IPS-NIHi7 (cell line): ENCODE data around the gene CCDC116.
"Not testable (repeated sequence)": the region's sequence is repeated elsewhere in the genome, so short reads cannot be mapped to it uniquely, and the experiment has no call there.

Source experiments
- DNase-seq: peaks from one replicate; pipeline ENCODE4 v3.0.0; 2012; ENCODE audit warnings: mixed read lengths; ENCODE audit errors: extremely low spot score

The CCDC116 gene, protein sequence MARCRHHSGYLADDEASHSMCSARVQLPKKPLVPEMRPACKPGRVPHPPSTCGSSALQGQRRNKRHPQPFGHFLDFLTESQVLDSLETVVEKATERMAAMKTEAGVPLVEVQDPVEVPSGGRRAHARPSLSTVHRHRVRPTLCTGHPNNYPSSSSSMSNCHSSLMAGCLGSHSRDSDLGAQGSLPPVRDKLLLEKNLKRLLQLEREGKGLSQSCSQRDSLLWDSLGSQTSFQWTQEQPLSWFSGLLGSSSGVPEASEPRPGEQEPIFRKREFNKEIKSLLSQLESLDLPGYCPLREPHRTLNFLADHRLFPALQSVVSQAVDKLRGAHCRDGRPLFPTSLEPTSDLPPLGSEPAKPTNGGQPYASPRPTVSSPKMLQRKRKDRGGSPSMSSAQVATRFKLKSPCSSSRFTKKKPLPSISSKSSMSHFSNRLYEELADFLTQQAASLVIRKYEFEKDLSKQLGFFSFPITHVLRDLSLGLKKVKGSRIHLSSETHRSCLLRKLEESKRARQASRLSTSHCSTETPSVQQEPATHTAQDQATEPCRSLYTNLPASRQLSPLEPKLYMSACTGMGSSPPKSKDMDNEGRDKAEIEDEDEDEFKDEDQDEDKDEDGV

DNA sequence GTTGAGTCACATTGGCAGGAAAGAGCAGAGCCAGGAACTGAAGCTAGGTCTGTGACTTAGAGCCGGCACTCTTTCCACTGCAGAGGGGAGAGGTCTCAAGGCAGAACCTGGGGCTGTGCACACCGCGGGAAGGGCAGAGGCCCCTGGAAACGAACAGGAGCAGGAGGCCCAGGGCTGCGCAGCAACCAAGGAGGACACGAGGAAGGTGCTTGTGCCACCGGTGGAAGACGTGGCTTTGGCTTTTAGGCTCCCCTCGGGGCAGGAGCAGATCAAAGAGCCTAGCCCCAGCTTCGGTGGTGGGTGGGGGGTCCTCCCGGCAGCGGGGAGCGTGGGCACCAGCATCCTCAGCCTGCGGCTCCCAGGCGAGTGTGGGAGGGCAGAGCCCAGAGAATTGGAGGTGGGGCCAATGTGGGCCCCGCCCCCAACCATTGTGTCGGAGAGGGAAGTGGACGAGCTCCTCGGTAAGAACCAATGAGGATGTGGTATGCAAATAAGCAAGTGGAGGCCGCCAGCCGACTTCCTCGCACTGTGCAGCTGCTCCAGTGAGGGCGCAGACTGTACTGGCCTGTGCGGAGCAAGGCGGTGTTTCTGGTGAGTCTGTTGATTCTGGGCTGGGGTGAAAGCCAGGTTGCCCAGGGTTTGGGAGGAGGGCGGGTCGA lies at the start of gene CCDC116:
Gene CCDC116, plus strand, starts transcription at position 524 of the 659 bp plus-strand sequence. CDS start 422 bp downstream, outside the sequence.
- DNase-seq = peak; percentile 41

DNA sequence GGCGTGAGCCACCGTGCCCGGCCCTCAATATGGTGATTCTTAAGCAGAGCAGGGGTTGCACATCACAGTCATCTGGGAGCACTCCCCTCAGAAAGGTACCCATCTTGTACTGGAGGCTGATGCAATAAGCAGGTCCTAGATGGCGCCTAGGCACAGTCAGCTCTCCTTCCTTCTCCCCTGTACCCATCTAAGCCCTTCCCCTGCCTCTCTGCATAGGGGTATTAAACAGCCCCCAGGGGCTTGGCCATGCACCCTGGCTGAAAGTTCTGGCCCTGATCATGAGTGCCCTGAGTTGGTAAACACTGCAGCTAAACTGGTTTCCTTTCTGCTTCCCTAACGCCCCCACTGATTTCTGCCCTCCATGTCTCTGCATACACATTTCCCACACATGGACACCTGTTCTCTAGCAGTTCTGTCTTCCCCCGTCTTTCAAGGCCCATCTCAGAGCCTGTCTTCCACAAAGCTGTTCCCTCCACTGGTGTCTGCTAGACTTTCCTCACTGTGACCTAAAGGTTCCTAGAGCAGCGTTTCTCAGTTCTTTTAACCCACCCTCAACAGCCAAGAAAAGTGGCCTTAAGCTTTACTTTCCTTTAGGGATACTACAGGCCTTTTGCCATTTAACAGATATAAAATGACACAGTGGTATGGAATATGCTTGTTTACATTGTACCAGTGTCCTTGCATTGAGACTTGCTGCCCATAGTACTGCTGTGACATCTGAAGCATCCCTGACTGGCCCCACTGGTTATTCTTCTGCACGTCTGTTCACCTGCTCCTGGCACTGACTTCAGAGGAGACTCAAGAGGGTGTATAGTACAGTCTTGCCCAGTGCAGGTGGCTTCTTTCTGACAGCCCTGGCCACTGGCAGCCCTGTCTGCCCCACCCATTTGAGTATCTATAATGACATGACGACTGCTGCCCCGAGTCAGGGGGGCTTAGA lies 49.5 kb upstream of the CCDC116 start:
- no peak for DNase-seq

DNA sequence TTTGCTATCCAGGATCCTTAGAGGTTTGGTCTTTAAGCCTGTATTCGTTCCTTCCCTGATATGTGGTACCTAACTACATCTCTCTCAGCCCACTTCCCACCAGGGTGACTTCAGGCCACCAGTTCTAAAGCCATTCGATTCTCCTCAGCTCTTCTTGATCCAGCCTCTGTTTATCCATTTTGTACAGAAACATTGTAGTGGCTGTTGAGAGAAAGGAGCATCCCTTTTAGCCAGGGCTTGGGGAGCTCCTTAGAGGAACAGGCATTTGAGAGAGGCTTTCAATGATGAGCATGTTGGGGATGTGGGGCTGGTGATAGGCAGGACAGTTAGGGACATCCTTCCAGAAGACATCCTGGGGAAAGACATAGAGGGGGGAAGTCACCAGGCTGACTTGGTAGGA lies 47.2 kb upstream of the CCDC116 start:
- no peak for DNase-seq

DNA sequence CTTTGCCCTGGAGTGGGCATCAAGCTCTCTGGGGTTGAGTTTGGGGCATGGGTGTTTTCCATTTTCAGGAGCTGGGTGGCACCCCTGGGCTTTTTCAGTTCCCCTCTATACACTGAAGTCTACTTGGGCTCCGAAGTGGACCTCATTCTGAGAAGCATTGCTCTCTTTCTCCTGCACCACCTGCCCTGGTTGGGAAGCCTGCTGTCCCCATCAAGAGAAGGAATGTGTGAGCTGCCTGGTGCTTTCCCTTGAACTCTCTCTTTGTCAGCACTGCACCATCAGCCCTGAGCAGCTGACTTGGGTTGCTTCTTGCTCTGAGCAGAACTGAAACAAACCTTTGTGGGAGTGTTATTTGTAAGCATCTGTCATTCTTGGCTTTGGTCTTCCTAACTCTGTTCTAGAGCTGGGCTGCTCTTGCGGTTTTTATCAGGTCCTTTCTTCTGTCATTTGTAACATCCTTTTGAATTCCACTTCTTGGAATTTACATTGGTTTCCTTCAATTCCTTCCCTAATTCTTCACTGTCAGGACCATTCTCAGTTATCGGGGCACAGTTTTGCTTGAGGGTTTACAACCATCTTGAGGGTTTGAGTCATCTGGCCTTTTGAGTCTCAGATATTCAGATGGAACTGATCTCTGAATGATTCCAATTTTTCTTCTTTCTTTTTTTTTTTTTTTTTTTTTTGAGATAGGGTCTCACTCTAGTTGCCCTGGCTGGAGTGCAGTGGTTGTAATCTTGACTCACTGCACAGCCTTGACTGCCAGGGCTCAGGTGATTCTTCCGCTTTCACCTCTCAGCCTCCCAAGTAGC lies 44.6 kb upstream of the CCDC116 start:
- peak; percentile 12 for DNase-seq

DNA sequence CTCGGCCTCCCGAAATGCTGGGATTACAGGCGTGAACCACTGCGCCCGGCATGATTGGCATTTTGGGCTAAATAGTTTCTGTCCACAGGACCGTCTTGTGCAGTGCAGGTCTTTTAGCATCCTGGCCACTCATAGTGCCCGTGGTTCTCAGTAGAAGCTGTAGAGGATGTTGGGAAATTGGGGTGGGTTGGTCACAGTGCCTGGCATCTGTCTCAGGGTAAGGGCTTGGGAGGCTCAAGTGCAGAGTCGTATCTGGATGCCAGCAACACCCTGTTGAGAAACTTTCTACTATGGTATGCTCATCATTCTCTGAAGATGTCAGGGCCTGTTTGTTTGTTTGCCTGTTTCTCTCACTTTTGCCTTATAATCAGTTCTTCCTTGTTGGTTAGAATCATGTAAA lies 43.2 kb upstream of the CCDC116 start:
- DNase-seq = no peak

DNA sequence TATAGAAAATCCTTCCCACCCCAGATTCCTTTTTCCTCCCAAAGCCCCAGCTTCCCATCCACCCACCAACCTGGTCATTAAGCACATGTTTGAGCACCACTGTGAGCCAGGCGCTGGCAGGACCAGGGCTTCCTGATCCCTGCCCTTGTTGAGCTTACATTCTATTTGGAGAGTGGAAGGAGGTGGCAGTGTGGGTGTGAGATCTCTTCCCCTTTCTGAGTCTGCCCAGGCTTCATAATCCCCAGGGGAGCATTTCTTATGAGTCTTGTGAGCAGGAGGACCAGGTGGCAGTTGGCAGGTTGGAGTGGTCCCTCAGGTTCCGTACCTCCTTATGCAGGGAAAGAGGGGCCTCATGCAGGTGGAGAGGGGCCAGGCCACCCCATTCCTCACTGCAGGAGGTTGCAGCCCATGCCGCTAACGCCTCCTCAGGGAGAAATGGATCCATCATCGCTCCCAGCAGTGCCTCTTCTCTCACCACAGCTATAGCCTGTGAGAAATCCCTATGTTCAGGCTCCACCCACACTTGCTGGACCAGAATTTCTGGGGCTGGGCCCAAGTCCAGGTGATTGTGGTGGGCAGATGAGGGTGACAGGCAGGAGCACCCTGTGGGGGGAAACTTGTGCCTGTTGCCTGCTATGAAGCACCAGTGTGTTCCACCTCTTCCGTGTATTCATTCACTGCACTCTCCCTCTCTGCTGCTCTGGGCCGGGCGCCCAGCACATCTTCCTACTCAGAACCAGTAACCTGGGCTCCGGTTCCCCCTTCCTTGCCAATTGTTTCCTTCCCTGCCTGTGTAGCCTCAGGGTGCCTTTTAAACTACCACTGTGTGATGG lies 41.5 kb upstream of the CCDC116 start:
- no peak for DNase-seq

DNA sequence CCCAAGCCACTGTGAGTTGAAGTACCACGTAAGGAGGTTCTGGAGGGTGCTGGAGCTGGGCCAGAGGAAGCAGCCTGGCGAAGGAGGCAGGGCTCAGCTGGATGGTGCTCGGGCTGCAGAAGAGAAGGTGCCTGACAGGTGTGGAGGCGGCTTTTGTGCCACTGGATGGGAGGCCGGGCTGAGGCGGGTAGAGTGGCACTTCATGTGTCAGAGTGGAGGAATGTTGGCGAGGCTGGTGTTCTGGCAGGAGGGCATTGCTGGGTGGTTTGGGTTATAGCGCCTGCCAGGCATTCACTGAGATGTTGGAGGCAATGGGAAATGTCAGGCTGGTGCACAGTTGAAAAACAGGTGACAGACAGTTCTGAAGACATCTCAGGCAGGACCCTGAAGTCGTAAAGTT lies 40.9 kb upstream of the CCDC116 start:
- DNase-seq = no peak

DNA sequence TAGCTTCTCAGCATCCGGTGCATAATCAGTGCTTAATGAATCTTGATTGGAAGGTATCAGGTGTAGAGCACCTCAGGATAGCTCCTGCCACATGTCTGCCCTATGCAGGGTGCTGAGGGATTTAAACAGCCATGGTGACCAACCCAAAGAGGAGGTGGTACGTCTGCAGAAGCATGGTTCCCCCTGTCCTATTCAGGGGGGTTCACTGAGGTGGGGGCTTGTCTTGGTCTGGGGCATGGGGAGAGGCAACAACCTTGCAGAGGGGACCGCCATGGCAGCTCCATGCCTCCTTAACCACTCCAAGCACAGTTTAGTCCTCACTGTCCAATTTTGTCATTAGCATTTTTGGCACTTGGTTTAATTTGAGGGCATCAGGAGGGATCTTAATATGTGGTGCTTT lies 40.1 kb upstream of the CCDC116 start:
- no peak for DNase-seq

DNA sequence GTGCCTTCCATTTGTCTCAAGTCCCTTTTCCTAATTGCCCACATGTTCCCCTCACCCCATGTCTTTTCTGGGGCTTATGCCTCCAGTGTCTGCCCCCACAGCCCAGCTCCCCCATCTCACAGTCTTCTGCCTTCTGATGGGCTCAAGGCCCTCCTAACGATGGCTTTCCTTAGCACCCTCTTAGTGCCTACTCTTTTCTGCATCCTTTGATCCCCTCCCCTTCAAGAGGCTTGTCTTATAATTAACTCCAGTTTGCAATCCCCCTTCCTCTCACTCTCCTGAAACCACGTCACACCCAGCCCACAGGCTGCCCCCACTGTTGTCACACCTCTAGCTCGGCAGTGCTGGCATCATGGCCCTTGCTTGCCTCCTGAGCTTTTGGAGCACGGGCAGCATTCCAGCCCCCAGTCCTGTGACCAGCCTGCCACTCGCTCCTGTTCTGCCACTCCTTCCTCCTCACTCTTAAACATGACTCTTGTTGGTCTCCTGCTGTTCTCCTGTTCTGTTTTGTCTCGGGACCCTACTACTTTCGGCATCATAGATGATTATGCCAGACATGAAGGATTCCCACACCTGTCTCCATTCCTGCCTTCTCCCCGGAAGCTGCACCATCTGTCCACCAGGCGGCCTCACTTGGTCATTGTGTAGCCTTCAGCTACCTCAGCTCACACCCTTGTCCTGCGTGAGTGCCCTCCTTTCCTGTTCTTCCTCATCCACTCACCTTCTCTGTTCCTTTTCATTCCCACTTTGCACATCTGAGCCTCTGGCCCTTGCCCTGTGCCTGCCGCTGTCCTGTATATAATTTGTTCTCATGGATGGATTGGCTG lies 38.9 kb upstream of the CCDC116 start:
- peak; percentile 68 for DNase-seq

DNA sequence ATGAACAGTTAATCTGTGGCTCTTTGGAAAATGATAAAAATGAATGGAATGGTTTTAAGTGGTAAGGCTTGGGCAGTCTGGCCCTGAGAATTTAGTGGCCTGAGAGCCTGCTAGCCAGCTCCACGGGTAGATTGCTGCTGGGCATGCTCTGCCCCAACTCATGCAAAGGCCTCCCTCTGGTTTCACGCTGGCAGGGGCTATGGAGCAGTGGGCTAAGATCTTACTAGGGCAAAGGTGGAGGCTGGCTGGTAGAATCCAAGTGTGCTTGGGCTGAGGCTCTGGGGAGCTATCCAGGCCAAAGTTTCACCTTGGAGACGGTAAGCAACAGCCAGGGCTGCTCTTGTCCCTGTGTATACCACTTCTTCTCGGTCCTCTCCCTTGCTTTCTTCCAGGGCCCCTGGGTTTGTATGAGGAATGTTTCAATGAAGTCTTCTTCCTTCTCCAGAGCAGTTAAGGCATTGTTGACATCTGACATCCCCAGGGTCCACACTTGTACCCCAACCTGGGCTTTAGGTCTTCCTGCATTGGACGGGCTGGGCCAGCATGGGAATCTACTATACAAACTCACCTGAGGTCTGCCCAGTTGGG lies 37.6 kb upstream of the CCDC116 start:
- DNase-seq = no peak

DNA sequence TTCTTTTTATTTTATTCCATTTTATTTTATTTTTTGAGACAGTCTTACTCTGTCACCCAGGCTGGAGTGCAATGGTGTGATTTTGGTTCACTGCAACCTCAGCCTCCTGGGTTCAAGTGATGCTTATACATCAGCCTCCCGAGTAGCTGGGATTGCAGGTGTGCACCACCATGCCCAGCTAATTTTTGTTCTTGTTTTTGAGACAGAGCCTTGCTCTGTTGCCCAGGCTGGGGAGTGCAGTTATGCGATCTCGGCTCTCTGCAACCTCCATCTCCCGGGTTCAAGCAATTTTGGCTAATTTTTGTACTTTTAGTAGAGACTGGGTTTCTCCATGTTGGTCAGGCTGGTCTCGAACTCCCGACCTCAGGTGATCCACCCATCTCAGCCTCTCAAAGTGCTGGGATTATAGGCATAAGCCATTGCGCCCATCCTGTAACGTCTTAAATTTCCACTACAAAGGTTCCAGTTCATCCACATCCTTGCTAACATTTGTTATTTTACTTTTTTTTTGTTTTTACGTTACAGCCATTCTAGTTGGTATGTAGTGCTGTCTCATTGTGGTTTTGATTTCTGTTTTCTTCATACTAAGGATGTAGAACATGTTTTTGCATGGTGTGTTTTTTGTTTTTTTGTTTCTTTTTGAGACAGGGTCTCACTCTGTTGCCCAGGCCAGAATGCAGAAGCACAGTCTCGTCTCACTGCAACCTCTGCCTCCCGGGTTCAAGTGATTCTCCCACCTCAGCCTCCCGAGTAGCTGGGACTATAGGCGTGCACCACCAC lies 36.0 kb upstream of the CCDC116 start:
- not testable (repeated sequence) for DNase-seq

DNA sequence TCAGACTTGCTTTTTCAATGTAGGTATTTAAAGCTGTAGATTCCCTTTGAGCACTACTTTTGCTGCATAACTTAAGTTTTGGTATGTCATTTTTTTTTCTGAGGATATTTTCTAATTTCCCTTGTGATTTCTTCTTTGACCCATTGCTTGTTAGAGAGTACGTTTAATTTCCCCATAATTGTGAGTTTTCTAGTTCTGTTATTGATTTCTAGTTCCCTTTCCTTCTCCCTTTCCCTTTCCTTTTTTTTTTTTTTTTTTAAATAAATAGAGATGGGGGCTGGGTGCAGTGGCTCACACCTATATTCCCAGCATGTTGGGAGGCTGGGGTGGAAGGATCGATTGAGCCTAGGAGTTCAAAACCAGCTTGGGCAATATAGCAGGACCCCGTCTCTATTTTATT lies 34.3 kb upstream of the CCDC116 start:
- no peak for DNase-seq

DNA sequence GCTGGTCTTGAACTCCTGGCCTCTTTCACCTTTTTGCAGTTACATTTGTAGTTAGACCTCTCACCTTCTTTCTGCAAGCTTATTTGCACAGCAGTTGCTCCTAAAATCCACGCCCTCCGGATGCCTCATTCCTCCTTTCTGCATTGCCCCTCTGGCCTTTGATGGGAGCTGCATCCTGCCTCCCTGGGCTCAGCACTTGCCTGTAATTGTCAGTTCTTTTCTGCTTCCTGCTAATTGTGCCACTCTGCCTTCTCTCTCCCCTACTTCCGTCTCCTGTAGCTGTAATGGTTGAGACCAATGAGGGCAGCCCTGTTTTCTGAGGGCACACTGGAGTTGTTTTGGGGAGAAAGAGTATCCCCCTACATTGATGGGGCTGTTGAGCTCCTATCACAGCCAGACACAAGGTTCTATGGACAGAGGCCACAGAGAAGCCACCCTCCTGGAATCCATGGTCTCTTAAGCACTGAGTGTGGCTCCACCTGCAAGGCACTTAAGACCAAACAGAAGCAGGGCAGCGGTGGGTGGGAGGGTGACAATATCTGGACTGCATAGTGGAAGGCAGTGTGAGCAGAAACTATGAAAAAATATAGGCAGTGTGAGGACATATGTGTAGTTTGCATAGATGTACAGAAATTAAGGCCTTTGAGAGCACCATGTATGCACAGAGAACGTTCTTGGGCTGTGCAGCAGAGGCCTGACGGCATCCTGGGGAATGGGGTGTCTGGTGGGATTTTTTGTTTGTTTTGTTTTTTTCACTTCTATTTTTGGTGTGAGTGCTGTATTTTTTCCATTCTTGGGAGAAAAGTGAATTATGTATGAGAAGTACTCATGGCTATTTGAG lies 33.3 kb upstream of the CCDC116 start:
- no peak for DNase-seq

DNA sequence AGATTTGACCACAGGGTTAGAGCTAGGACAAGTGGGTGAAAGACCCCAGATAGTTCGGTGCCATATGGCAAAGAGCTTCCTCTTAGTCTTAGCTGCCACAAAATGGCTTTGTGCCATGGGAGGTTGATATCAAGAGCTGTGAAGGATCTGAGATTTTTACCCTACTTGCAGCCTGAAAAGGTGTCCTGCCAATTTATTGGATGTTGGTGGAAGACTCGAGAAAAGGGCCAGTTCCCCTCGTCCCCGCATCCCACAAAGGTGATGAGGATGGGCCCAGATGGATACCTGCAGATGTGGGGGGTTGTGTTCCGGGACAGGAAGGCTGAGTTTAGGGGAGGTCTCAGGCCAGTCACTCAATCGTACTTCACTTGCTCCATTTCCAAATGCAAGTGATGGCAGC lies 30.0 kb upstream of the CCDC116 start:
- DNase-seq = no peak

DNA sequence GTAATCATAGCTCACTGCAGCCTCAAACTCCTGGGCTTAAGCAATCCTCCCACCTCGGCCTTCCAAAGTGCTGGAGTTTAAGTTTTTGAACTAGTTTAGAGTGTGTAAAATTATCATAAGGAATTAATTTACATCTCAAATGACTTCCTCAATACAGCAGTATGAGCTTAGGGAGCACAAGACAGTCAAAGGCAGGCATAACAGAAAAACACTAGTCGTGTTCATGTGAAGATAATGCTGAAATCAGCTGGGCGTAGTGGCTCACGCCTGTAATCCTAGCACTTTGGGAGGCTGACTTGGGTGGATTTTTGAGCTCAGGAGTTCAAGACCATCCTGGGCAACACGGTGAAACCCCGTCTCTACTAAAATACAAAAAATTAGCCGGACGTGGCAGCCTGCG lies 28.6 kb upstream of the CCDC116 start:
- DNase-seq = no peak

DNA sequence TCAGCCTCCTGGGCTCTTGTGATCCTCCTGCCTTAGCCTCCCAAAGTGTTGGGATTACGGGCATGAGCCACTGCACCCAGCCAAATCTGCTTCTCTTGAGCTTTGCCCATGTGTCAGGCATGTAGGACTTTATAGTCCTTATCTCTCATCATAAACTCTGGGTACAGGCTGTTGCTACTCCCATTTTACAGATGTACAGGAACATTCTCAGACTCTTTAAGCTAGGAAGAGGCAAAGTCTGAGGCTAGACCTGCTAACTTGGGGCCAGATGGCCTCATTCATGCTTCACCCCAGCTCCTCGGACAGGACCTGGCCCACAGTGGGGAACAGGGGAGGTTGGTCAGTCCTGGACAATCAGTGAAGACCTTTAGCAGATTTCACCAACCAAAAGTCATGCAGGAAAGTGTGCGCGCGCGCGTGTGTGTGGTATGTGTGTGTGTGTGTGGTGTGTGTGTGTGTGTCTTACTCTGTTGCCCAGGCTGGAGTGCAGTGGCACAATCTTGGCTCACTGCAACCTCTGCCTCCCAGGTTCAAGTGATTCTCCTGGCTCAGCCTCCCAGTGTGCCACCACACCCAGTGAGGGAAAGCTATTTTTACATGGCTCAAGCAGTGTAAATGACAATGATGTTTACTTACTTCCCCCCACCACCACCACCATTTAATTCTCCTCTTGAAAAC lies 26.5 kb upstream of the CCDC116 start:
- DNase-seq = no peak
